GM23338 (cell line): ENCODE data around the gene PCSK1.

Experiments
- CREB1 ChIP-seq: fragments of 250-450 bp; sonication (Bioruptor Pico); IDR thresholded peaks from 2 replicates; pipeline ENCODE4 v1.5.0; 2020; ENCODE audit warnings: low read depth, mild to moderate bottlenecking, moderate library complexity
- EZH2 ChIP-seq: fragments of 200-600 bp; sonication (generic); IDR thresholded peaks from one replicate; pipeline ENCODE4 v1.8.0; 2017; ENCODE audit warnings: antibody characterized with exemption, mild to moderate bottlenecking, low read depth; ENCODE audit not compliant: unreplicated experiment
- EZH2phosphoT487 ChIP-seq: fragments of 200-600 bp; sonication (generic); IDR thresholded peaks from one replicate; pipeline ENCODE4 v1.8.1; 2018; ENCODE audit warnings: antibody characterized with exemption; ENCODE audit not compliant: unreplicated experiment
- NANOG ChIP-seq: IDR thresholded peaks from 2 replicates; pipeline ENCODE4 v1.6.1; 2016; ENCODE audit warnings: antibody characterized with exemption, borderline replicate concordance
- POLR2AphosphoS5 ChIP-seq: IDR thresholded peaks from 2 replicates; pipeline ENCODE4 v1.6.1; 2016; ENCODE audit warnings: antibody characterized with exemption, low read depth
- STAT1 ChIP-seq: IDR thresholded peaks from one replicate; pipeline ENCODE4 v1.6.1; 2016; ENCODE audit warnings: antibody characterized with exemption; ENCODE audit not compliant: unreplicated experiment
- ZNF114 ChIP-seq: fragments of 250-450 bp; sonication (Bioruptor Pico); IDR thresholded peaks from 2 replicates; pipeline ENCODE4 v1.5.0; 2020; ENCODE audit warnings: mild to moderate bottlenecking, moderate library complexity
- TF ChIP-seq, protein P1 (sequence below), 2 experiments: fragments of 200-600 bp in 1 of 2; sonication (generic) in 1 of 2; conservative IDR thresholded peaks; 2 replicates each; pipeline versions ENCODE4 v1.5.1 to v1.6.1; 2016 to 2017; ENCODE audit warnings: antibody characterized with exemption in 2 of 2, low read depth in 2 of 2, mild to moderate bottlenecking in 2 of 2, moderate library complexity in 1 of 2
- TF ChIP-seq, protein P2 (sequence below): IDR thresholded peaks from 2 replicates; pipeline ENCODE4 v1.6.1; 2016; ENCODE audit warnings: antibody characterized with exemption
- TF ChIP-seq, protein P3 (sequence below): IDR thresholded peaks from one replicate; pipeline ENCODE4 v1.6.1; 2018; ENCODE audit warnings: antibody characterized with exemption; ENCODE audit not compliant: unreplicated experiment

DNA sequence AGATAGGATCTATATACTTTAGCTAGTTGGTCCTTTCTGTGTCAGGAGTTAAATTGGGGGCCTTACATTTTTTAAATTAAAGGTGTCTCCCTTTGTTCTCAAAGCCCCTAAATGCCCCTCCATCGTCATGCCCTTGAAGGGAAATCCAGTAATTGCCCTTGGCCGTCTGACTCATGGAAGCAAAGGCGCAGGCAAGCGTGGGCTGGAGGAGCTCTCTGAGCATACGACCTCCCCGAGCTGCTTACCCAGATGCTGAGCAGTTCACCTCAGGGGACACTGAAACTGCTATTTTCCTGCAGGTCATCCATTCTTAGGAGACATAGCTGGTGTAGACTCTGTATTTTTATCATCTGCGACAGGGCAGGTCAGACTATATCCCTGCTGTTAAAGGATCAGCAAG lies 23.0 kb downstream of the PCSK1 start:
- TF ChIP-seq POLR2AphosphoS5 (no peak), CREB1 (CRISPR knock-in tag) (no peak), EZH2 (no peak), EZH2phosphoT487 (no peak), ZNF114 (CRISPR knock-in tag) (no peak), STAT1 (no peak), NANOG (no peak)
- TF ChIP-seq, protein P1, sequence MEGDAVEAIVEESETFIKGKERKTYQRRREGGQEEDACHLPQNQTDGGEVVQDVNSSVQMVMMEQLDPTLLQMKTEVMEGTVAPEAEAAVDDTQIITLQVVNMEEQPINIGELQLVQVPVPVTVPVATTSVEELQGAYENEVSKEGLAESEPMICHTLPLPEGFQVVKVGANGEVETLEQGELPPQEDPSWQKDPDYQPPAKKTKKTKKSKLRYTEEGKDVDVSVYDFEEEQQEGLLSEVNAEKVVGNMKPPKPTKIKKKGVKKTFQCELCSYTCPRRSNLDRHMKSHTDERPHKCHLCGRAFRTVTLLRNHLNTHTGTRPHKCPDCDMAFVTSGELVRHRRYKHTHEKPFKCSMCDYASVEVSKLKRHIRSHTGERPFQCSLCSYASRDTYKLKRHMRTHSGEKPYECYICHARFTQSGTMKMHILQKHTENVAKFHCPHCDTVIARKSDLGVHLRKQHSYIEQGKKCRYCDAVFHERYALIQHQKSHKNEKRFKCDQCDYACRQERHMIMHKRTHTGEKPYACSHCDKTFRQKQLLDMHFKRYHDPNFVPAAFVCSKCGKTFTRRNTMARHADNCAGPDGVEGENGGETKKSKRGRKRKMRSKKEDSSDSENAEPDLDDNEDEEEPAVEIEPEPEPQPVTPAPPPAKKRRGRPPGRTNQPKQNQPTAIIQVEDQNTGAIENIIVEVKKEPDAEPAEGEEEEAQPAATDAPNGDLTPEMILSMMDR (conservative IDR thresholded peaks at IDR 0.05; ENCODE audit: low read depth in 2 of 2): no peak
- TF ChIP-seq, protein P2, sequence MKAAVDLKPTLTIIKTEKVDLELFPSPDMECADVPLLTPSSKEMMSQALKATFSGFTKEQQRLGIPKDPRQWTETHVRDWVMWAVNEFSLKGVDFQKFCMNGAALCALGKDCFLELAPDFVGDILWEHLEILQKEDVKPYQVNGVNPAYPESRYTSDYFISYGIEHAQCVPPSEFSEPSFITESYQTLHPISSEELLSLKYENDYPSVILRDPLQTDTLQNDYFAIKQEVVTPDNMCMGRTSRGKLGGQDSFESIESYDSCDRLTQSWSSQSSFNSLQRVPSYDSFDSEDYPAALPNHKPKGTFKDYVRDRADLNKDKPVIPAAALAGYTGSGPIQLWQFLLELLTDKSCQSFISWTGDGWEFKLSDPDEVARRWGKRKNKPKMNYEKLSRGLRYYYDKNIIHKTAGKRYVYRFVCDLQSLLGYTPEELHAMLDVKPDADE: no peak
- TF ChIP-seq, protein P3, sequence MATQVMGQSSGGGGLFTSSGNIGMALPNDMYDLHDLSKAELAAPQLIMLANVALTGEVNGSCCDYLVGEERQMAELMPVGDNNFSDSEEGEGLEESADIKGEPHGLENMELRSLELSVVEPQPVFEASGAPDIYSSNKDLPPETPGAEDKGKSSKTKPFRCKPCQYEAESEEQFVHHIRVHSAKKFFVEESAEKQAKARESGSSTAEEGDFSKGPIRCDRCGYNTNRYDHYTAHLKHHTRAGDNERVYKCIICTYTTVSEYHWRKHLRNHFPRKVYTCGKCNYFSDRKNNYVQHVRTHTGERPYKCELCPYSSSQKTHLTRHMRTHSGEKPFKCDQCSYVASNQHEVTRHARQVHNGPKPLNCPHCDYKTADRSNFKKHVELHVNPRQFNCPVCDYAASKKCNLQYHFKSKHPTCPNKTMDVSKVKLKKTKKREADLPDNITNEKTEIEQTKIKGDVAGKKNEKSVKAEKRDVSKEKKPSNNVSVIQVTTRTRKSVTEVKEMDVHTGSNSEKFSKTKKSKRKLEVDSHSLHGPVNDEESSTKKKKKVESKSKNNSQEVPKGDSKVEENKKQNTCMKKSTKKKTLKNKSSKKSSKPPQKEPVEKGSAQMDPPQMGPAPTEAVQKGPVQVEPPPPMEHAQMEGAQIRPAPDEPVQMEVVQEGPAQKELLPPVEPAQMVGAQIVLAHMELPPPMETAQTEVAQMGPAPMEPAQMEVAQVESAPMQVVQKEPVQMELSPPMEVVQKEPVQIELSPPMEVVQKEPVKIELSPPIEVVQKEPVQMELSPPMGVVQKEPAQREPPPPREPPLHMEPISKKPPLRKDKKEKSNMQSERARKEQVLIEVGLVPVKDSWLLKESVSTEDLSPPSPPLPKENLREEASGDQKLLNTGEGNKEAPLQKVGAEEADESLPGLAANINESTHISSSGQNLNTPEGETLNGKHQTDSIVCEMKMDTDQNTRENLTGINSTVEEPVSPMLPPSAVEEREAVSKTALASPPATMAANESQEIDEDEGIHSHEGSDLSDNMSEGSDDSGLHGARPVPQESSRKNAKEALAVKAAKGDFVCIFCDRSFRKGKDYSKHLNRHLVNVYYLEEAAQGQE: no peak
